GM18873 (cell line): ENCODE results near the gene CENPM.
"Not testable (repeated sequence)": the region's sequence is repeated elsewhere in the genome, so short reads cannot be mapped to it uniquely, and the experiment has no call there.

Experiments used
- ATAC-seq: cut with Tn5 transposase; IDR thresholded peaks from one replicate; pipeline ENCODE4 v1.9.1; 2021; ENCODE audit warnings: mild to moderate bottlenecking, moderate library complexity, moderate number of reproducible peaks; ENCODE audit not compliant: unreplicated experiment, low FRiP score

Gene CENPM

GRCh38 chr22:41966607-41967240 is 19.8 kb upstream of the CENPM start:
- ATAC-seq = no peak

GRCh38 chr22:41966225-41966606 is 19.3 kb upstream of the CENPM start:
- no peak for ATAC-seq

GRCh38 chr22:41964112-41964491 is 17.1 kb upstream of the CENPM start:
- no peak for ATAC-seq

GRCh38 chr22:41963453-41964111 is 16.6 kb upstream of the CENPM start:
- ATAC-seq = no peak

GRCh38 chr22:41957941-41958556 is 11.1 kb upstream of the CENPM start:
- no peak for ATAC-seq

- no peak for ATAC-seq
These were observed 5.8 kb upstream of the CENPM start for GRCh38 chr22:41952713-41953112.

GRCh38 chr22:41951898-41952474 is 5.0 kb upstream of the CENPM start, which contains the start of gene SMIM45:
TSS of gene SMIM45 (plus strand) at chr22:41952150.
- no peak for ATAC-seq

GRCh38 chr22:41949297-41949965 is 2.5 kb upstream of the CENPM start:
- ATAC-seq = no peak

GRCh38 chr22:41948928-41949296 is 2.0 kb upstream of the CENPM start:
- not testable (repeated sequence) for ATAC-seq

GRCh38 chr22:41948142-41948541 is 1.2 kb upstream of the CENPM start:
- no peak for ATAC-seq

GRCh38 chr22:41947424-41948080 is 600 bp upstream of the CENPM start:
- no peak for ATAC-seq

- ATAC-seq = no peak
These were observed 3.2 kb downstream of the CENPM start for GRCh38 chr22:41943661-41944209.

GRCh38 chr22:41940832-41941765 is 5.9 kb downstream of the CENPM start:
- ATAC-seq = no peak

GRCh38 chr22:41939981-41940831 is 6.7 kb downstream of the CENPM start:
- ATAC-seq = peak; percentile 42

GRCh38 chr22:41936894-41937169 is 10.1 kb downstream of the CENPM start:
- no peak for ATAC-seq

- ATAC-seq = no peak
These were observed 11.4 kb downstream of the CENPM start for GRCh38 chr22:41935509-41935908.

GRCh38 chr22:41935015-41935351 is 12.0 kb downstream of the CENPM start:
- ATAC-seq = no peak

GRCh38 chr22:41934284-41935014 is 12.5 kb downstream of the CENPM start:
- no peak for ATAC-seq
